Measurements from ENCODE around the gene TRIP12.
"Not testable (repeated sequence)": the region's sequence is repeated elsewhere in the genome, so short reads cannot be mapped to it uniquely, and the experiment has no call there.

Gene TRIP12

GRCh38 chr2:229870903-229871656 is 50.7 kb downstream of the TRIP12 start:
- DNase-seq = no peak

DNA sequence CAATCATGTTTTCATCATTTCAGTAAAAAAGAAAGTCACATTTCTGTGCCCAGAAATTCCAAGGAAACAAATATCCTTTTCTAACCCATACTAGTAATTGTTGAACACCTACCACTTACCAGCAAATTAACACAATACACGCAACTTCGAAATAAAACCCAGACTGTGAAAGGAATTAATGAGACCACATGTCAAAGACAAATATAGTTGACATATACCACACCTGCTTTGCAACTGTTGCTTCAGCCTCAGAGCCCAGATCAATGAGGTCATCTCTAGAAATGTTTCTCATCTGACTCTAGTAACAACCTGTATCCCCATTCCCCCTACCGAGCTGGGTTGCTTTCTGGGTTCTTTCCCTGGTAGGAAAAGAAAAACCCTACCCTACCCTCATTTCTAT is 52.6 kb downstream of the TRIP12 start:
- DNase-seq = no peak

GRCh38 chr2:229868794-229869193 is 53.0 kb downstream of the TRIP12 start:
- DNase-seq = no peak

- no peak for DNase-seq
Measured at GRCh38 chr2:229865033-229865432, 56.8 kb downstream of the TRIP12 start.

DNA sequence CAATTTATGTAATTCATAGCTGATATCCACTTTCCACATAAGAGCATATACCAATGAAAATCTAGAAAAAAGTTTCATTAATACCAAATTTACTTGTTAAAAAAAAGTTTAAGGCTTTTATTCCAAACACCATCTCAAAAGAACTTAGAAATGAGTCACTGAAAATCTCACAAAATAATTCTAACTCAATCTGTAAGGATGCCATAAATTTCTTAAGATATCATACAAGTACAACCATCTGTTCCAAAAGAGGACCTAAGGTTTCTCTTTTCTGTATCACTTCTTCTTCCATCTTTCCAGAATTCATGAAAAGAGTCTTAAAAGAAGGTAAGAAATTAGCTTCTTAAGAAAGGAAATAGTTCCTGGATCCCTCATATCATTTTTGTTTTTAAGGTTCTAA is 60.4 kb downstream of the TRIP12 start:
- DNase-seq = no peak

GRCh38 chr2:229860334-229860733 is 61.5 kb downstream of the TRIP12 start:
- DNase-seq = no peak

DNA sequence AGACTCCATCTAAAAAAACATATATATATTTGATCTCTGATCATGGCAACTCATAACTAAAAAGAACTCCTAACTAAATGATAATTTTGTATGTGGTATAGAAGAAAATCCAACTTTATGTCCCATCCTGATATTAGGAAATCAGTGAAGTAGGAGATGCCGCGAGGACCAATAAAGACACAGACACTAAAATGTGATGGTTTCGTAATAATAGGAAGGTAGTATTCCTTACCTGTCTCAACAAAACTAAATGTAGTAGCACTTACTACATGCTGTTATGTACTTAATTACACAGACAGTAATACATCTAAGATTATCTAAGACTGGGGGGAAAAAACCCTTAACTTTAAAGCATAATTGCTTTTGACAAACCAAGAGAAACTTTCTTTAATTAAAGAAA is 63.5 kb downstream of the TRIP12 start:
- no peak for DNase-seq

GRCh38 chr2:229857634-229858033 is 64.2 kb downstream of the TRIP12 start:
- DNase-seq = no peak

GRCh38 chr2:229856413-229856812 is 65.4 kb downstream of the TRIP12 start:
- no peak for DNase-seq

- no peak for DNase-seq
Measured at GRCh38 chr2:229855116-229855515, 66.7 kb downstream of the TRIP12 start.

- peak; percentile 41 for DNase-seq
Measured at GRCh38 chr2:229852565-229852964, 69.2 kb downstream of the TRIP12 start.

DNA sequence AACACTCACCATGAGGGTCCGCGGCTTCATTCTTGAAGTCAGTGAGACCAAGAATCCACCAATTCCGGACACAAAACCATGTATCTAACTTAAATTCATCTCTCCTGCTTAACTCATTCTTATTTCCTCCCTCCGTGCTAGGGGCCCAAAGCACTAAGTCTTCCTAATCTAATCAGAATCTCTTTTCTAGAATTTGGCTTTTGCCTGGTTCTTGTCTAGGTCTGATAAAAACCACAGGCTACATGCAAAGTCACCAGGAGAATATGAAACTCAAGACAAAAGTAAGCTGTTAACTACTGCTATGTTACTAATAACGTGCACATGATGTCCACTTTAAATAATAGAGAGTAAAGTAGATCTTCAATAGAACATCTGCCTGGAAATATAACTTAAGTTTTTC is 69.9 kb downstream of the TRIP12 start:
- no peak for DNase-seq

- peak; percentile 16 for DNase-seq
Measured at GRCh38 chr2:229850355-229851275, 71.2 kb downstream of the TRIP12 start.

GRCh38 chr2:229849073-229849472 is 72.7 kb downstream of the TRIP12 start:
- no peak for DNase-seq

- no peak for DNase-seq
Measured at GRCh38 chr2:229843613-229844012, 78.2 kb downstream of the TRIP12 start.

GRCh38 chr2:229838729-229839128 is 83.1 kb downstream of the TRIP12 start:
- DNase-seq = no peak

DNA sequence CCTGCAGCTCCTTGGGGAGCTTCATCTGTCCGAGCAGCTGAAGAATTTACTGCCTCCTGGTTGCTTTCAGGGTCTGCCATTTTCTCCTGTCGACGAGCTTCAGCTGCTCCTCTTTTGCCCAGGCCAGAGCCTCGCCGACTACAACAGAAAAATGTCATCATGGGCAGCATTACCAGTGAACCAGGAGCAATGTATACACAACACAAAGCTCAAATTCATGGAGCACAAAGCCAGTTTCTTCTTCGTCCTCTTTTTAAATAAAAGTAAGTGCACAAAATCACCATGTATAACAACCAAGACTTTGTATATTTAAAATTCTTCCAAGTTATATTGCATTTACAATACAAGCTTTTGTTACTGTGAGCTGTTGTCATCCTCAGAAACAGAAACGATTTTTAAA is 85.0 kb downstream of the TRIP12 start:
- DNase-seq = no peak

DNA sequence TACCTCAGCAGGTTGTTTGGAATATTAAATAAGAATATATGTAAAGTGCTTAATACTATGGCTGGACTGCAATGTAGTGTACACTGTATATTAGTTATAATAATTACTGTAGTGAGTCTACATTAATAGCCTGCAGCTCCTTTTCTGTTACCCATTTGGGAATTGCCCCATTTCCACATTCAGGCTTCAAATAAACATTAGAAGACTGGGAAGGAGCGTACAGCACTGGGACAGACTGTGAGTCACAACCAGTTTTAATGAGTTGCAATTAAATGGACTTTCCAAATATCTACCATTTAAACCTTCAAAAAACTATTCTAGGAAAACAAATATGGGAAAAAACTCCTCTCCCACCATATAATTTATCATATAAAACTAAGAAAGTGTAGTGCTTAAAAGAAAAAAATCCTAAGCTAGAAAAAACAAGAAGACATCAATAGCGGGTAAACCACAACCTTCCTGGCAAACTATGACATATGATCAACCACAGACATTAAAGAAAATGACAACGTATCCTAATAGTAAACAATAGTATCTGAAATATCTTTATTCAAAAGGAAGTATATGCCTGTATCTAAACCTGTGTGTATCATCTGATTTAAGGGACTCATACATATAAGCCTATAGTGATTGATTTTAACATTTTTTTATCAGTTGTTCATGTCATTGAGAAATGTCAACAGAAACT is 86.1 kb downstream of the TRIP12 start:
- DNase-seq = no peak

DNA sequence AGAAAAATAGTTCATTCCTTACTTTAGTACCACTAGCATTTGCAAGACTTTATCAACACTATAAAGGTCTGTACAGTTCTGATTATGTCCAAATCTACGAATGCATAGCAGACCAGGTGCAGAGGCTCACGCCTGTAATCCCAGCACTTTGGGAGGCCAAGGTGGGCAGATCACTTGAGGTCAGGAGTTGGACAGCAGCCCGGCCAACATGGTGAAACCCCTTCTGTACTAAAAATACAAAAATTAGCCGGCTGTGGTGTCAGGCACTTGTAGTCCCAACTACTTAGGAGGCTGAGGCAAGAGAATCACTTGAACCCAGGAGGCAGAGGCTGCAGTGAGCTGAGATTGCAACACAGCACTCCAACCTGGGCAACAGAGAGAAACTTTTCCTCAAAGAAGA is 87.4 kb downstream of the TRIP12 start:
- not testable (repeated sequence) for DNase-seq

DNA sequence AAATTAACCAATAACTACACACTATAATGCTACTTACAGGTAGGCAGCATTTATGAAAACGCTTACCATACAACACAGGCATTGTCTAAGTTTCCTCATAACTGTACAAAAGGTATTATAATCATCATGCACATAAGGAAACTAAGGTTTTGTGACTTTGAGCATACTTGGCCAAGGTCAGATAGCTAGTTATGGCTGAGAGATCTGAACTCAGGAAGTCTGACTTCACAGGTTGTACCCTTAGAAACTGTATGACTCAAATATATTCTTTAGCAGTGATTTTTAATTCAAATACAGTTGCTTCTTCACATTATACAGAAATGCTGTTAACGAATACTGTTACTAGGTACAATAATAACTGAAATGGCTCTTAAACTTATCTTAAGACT is 89.3 kb downstream of the TRIP12 start:
- DNase-seq = no peak

GRCh38 chr2:229831805-229832509 is 89.9 kb downstream of the TRIP12 start:
- DNase-seq = no peak

DNA sequence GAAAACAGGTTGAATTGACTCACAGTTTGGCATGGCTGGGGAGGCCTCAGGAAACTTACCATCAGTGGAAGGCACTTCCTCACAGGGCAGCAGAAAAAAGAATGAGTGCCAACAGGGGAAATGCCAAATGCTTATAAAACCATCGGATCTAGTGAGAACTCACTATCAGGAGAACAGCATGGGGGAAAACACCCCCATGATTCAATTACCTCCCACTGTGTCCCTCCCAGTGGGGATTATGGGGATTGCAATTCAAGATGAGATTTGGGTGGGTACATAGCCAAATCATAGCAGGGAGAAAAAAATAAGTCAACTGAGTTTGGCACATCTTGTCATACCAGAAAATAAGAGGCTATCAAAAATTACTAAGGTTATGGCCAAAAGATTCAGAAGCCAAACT is 96.3 kb downstream of the TRIP12 start:
- no peak for DNase-seq

DNA sequence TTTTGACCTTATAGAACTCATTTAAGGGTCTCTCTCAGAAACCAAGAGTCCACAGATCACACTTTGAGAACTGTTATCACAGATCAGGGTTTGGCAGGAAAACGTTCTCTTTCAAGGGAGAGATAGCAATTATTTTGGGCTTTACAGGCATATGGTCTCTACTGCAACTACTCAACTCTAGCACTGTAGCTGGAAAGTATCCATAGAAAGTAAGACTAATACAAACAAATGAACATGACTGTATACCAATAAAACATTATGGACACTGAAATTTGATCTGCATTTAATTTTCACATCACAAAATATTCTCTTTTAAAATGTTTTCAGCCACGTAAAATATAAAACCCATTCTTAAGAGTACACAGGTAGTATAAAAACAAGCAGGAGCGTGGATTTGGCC is 100.5 kb downstream of the TRIP12 start:
- no peak for DNase-seq

Measured in activated naive CD4-positive, alpha-beta T cell treated with Interleukin-2 at 50 U/mL for 16 hours (primary cell).